NB4 (cell line): ENCODE data around the gene C15orf62.

Experiments used
- DNase-seq: peaks from one replicate; pipeline ENCODE4 v3.0.0; 2010; ENCODE audit warnings: low read depth
- H3K4me3 ChIP-seq: one replicate; pipeline ENCODE4 v1.5.1; 2011; ENCODE audit warnings: mild to moderate bottlenecking, low read depth, low read length, moderate library complexity
- MYC ChIP-seq: IDR thresholded peaks from 2 replicates; pipeline ENCODE4 v1.6.1; 2011; ENCODE audit warnings: low read depth, low read length
- POLR2A ChIP-seq: IDR thresholded peaks from 2 replicates; pipeline ENCODE4 v1.6.1; 2011; ENCODE audit warnings: mild to moderate bottlenecking; ENCODE audit not compliant: insufficient read length; ENCODE audit errors: extremely low read depth
- TF ChIP-seq, protein P1 (sequence below): IDR thresholded peaks from one replicate; pipeline ENCODE4 v1.5.1; 2012; ENCODE audit warnings: low read depth, low read length
- TF ChIP-seq, protein P2 (sequence below): IDR thresholded peaks from 2 replicates; pipeline ENCODE4 v1.6.1; 2011; ENCODE audit warnings: low read depth, low read length

C15orf62 gene

DNA sequence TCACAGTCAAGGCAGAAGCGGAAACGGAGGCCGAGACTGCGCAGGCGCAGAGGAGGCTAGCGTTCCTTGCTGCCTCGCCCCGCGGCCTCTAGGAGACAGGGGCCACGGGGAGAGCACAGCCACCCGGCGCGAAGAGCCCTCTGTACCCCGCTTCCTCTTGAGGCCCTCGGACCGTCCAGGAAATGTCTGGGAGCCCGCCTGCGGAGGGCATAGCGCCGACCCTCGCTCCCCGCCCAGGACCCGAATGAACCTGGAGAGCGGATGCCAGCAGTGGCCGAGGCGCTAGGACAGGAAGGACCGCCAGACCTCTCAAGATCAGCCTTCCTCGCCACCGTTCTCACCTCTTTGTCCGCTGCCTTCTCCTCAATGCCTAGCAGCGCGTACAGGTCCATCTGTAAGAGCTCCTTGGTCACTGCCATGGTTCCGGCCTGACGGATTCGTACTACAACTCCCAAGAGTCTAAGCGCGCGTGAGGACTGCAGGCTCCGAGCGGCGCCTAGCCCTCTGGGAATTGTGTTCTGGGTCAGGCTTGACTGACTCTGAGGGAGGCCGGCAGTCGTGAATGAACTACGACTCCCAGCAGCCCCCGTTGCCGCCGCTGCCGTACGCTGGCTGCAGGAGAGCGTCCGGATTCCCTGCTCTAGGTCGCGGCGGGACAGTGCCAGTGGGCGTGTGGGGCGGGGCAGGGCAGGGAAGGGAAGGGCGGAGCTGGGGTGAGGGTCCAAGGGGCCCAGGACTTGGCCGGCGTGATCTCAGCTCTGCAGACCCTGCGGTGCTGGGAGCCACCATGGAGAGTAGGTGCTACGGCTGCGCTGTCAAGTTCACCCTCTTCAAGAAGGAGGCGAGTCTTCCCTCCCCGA is 37.5 kb downstream of the C15orf62 start, which contains the start of the genes DNAJC17 and ZFYVE19:
Gene DNAJC17, minus strand, starts transcription at position 446 of the 860 bp plus-strand sequence. Its CDS starts 27 bp downstream, at position 419.
Gene ZFYVE19, plus strand, starts transcription at position 62 of the 860 bp plus-strand sequence. Its CDS starts 501 bp downstream, at position 563.
- DNase-seq: peak; percentile 99
- H3K4me3 ChIP-seq: peak within 1 kb of the TSS; percentile 97
- TF ChIP-seq, protein P1, sequence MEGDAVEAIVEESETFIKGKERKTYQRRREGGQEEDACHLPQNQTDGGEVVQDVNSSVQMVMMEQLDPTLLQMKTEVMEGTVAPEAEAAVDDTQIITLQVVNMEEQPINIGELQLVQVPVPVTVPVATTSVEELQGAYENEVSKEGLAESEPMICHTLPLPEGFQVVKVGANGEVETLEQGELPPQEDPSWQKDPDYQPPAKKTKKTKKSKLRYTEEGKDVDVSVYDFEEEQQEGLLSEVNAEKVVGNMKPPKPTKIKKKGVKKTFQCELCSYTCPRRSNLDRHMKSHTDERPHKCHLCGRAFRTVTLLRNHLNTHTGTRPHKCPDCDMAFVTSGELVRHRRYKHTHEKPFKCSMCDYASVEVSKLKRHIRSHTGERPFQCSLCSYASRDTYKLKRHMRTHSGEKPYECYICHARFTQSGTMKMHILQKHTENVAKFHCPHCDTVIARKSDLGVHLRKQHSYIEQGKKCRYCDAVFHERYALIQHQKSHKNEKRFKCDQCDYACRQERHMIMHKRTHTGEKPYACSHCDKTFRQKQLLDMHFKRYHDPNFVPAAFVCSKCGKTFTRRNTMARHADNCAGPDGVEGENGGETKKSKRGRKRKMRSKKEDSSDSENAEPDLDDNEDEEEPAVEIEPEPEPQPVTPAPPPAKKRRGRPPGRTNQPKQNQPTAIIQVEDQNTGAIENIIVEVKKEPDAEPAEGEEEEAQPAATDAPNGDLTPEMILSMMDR: no peak
- TF ChIP-seq, protein P2, sequence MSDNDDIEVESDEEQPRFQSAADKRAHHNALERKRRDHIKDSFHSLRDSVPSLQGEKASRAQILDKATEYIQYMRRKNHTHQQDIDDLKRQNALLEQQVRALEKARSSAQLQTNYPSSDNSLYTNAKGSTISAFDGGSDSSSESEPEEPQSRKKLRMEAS: peak; percentile 48; the same call in 1 of the 2 replicates
- peak; percentile 87 for TF ChIP-seq MYC
- peak; percentile 76 for TF ChIP-seq POLR2A

DNA sequence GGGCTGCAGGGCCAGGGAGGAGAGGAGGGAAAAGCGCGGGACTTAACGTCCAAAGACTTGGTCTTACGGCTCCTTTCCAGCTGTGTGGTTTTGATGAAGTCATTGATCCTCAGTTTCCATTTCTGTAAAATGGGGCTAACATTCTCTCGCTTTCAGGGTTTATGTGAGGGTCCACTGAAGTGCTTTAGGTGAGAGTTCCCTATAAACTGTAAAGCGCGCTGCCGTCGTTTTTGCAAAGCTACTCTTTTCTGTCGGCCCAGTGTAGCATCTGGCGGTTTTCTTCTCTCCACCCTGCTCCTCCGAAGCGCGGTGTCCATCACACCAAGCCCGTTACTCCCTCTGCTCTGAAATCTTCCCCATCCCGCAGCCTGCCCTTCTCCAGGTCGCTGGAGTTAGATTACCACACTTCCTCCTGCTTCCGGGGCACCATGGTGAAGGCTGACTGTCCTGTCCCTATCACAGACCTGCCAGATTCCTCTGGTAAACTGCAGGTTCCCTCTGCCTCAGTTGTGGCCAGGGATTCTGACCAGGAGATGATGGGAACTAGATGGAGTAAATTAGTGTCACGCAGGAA is 38.2 kb downstream of the C15orf62 start:
- DNase-seq: peak; percentile 42
- TF ChIP-seq MYC (no peak), POLR2A (no peak)
- TF ChIP-seq, protein P1: no peak
- TF ChIP-seq, protein P2: no peak
- H3K4me3 ChIP-seq: peak overlapping the region; percentile 97

DNA sequence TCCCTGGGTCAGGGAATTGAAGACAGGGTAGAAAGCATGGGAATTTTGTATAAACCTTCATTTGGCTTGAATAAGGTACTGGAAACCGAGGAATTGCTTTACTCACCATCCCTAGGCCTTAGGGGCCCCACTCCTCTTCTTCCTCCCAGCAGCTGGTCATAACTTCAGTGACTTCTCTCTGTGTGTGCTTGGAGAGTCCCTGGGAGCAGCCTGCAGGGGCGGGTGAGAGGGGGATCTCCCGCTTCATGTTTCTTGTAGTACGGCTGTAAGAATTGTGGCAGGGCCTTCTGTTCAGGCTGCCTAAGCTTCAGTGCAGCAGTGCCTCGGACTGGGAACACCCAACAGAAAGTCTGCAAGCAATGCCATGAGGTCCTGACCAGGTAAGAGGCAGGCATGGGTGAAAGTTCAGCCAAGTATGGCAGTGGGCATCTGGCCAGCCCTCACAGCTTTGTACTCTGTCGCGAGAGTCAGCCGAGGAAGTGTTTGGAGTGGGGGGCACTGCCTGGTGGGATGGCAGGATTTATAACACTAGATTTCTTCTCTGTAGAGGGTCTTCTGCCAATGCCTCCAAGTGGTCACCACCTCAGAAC is 39.2 kb downstream of the C15orf62 start:
- TF ChIP-seq MYC (no peak), POLR2A (no peak)
- TF ChIP-seq, protein P2: no peak
- TF ChIP-seq, protein P1: no peak
- H3K4me3 ChIP-seq: no peak overlapping the region
- no peak for DNase-seq

DNA sequence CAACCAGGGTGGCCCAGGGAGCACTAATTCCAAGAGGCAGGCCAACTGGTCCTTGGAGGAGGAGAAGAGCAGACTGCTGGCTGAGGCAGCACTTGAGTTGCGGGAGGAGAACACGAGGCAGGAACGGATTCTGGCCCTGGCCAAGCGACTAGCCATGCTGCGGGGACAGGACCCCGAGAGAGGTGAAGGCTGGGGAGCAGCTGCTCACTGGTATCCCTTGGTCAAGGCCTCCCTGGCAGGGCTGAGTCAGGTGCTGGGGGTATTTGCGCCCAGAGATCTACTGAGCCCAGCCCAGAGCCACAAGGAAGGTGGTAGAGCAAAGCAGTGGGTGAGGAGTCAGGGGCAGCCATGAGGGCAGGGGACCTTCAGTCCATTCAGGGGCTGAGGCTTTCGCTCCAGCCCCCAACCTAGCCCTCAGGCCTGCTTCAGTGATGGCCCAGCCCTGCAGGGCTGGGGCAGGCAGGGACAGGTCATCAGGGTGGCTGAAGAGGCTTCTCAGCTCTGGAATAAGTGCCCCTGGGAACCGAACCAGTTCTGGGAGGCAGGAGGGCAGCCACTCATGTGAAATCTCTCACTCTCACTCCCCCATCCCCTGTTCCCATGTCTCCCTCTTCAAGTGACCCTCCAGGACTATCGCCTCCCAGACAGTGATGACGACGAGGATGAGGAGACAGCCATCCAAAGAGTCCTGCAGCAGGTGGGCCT is 43.1 kb downstream of the C15orf62 start:
- TF ChIP-seq, protein P1: no peak
- TF ChIP-seq POLR2A (no peak), MYC (no peak)
- TF ChIP-seq, protein P2: no peak
- DNase-seq: no peak
- H3K4me3 ChIP-seq: no peak overlapping the region

DNA sequence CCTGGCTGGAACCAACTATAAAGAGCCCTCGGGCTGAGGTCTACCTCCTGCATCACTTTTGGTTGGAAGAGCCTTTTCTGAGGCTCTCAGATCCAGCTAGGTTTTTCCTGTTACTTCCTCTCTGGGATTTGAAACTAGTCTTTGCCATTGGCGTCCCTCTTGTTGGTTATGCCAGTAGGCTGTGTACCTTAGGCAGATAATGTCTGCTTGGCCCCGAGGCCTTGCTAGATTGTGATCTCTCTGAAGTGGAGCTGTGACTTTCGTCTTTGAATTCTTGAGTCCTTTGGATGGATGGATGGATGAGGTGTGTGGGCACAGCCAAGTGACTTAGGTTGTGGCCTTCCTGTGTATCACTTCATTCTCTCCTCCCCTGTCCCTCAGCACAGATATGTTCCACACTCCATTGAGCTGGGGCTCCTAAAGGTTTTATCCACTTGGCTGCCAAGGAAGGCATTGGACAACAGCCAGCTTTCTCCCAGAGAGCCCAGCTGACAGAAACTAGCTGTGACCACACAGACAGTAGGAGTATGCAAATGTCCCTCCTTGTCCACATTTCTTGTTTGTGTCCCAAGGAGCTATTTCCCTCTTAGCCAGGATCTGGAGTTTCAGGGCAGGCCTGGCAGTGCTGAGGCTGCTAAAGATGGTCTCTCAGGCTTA is 45.4 kb downstream of the C15orf62 start:
- TF ChIP-seq POLR2A (no peak), MYC (no peak)
- TF ChIP-seq, protein P2: no peak
- TF ChIP-seq, protein P1: no peak
- no peak overlapping the region for H3K4me3 ChIP-seq
- no peak for DNase-seq
